ENCODE data around the gene MARCHF2. TPM values are rescaled to one million over a fixed set of nuclear protein-coding genes. Genes with fewer than 3 reads are reported as not detected.
A peak's percentile ranks its signal among the peaks of the same experiment; 100 is the strongest.

The MARCHF2 gene
- total and polyA plus RNA-seq, 9 of the 15 experiments (the other 6 are each of a cell fraction or from before 2014, with no cell fraction given): 0.39 to 6.4 (median 2.2) TPM

GRCh38 chr19:8395621-8396082 is 17.5 kb upstream of the MARCHF2 start:
- ChIA-PET CTCF (ENCODE audit: low intra/inter-chr PET ratio) (interaction anchor here (1.1 to 1.4 kb wide), 3 partner anchors 42 to 185 kb away, joined by 3 to 5 read pairs (median 3); no protein-coding TSS in a partner anchor), POLR2A (interaction anchor here (0.5 kb wide), 1 partner anchor 527 kb away, joined by 5 read pairs; no protein-coding TSS in a partner anchor)
- DNase-seq (ENCODE audit: extremely low read depth in 1 of 4, low spot score in 3 of 4) (no peak), ATAC-seq (no peak), FAIRE-seq (no peak)
- Histone ChIP-seq H3K9me1 (ENCODE audit: control insufficient read depth, insufficient read depth, low read length) (peaks cover 9% of the 10 kb centered on the region), H3K4me2 (ENCODE audit: insufficient read depth, low read length) (no peak overlapping the region), H3K27me3 (ENCODE audit: control insufficient read depth in 2 of 2, insufficient read depth in 2 of 2, low read length in 2 of 2) (no peaks in the 10 kb centered on the region), H3K36me3 (ENCODE audit: control insufficient read depth, insufficient read depth, low read length) (peaks cover 11% of the 10 kb centered on the region; the same call in 1 of the 3 replicates), H3K79me2 (ENCODE audit: control insufficient read depth, insufficient read depth, low read length) (peaks cover 58% of the 10 kb centered on the region), H2AFZ (ENCODE audit: low read depth, low read length) (no peak overlapping the region), H3K4me1 (replicated peaks in 1 of 2; ENCODE audit: control insufficient read depth in 2 of 2, insufficient read depth in 2 of 2, low read length in 2 of 2) (peaks cover 22 to 69% of the 10 kb centered on the region in 2 experiments; a peak in 4 of 5 replicates), H3K4me3 (no peak overlapping the region), H3K9ac (ENCODE audit: insufficient read depth in 1 of 2, low read depth in 2 of 2, low read length in 2 of 2) (peak overlapping the region in 1 of 2 experiments; percentile 68; a peak in 1 of 4 replicates), H3K27ac (ENCODE audit: extremely low read depth, low read depth, low read length) (no peak overlapping the region), H3K9me3 (replicated peaks; ENCODE audit: control insufficient read depth, insufficient read depth, low read depth, low read length) (no peaks in the 10 kb centered on the region), H4K20me1 (replicated peaks; ENCODE audit: control insufficient read depth, insufficient read depth, low read length) (peaks cover 50% of the 10 kb centered on the region)
- WGBS (ENCODE audit: insufficient coverage, low coverage, missing lambda C conversion rate): 72% methylated on average over 10 of the region's 14 CpGs
- BruUV-seq (replicated peaks): no TSS peak
- in situ Hi-C loops (cut with MboI): loop anchor here (5.0 kb wide), 1 partner anchor 38 kb away; no protein-coding TSS in a partner anchor
- intact Hi-C loops (cut with micrococcal nuclease): loop anchor here (1.0 kb wide), 1 partner anchor 41 kb away; no protein-coding TSS in a partner anchor
- TF ChIP-seq BCOR (IDR thresholded peaks at IDR 0.05) (peak; percentile 86), ZNF592 (IDR thresholded peaks at IDR 0.05) (no peak), RBM25 (IDR thresholded peaks at IDR 0.05; ENCODE audit: low read depth, low read length, severe bottlenecking) (peak; percentile 76), PTBP1 (IDR thresholded peaks at IDR 0.05; ENCODE audit: low read depth, low read length) (0 out of 2 replicates have a peak, but pooled peaks have one; percentile 35), ZNF695 (CRISPR knock-in tag; IDR thresholded peaks at IDR 0.05) (no peak), ADNP (tag; IDR thresholded peaks at IDR 0.05) (0 out of 2 replicates have a peak, but pooled peaks have one; percentile 25)
